ENCODE measurements around the gene DENND1B. TPM values are rescaled to one million over a fixed set of nuclear protein-coding genes. Genes with fewer than 3 reads are reported as not detected.

Gene DENND1B
- total RNA-seq, 1 experiment from 2014 or later = 6.3 TPM

GRCh38 chr1:197781968-197782721 lies 6.9 kb upstream of the DENND1B start:
- H3K79me2 ChIP-seq (ENCODE audit: insufficient read depth, low read length) = no peaks in the 10 kb centered on the region
- DNase-seq = no peak
- no peak overlapping the region for H3K56ac ChIP-seq (ENCODE audit: insufficient read length, low read depth, low read length)
- no peaks in the 10 kb centered on the region; the same call in 1 of the 2 replicates for H3K4me1 ChIP-seq (ENCODE audit: insufficient read depth, low read length)
- H3K4me2 ChIP-seq (ENCODE audit: insufficient read depth, insufficient read length, low read length) = no peak overlapping the region
- peaks cover 2 to 5% of the 10 kb centered on the region in 2 experiments; a peak in 2 of 5 replicates for H3K9me3 Mint-ChIP-seq
- H3K9me3 ChIP-seq (ENCODE audit: control insufficient read depth, low read depth, low read length) = no peaks in the 10 kb centered on the region
- WGBS (ENCODE audit: extremely low coverage, insufficient read length, low lambda C conversion rate) = no CpG with 5 or more reads among the region's 2 CpGs
- H3K23me2 ChIP-seq (ENCODE audit: insufficient read length, low read depth, low read length, poor library complexity, severe bottlenecking) = no peaks in the 10 kb centered on the region
- no peak overlapping the region for H2AFZ ChIP-seq (ENCODE audit: low read length)
- no peak overlapping the region for H3K27ac Mint-ChIP-seq
- H2BK20ac ChIP-seq (ENCODE audit: low read depth, low read length, poor library complexity, severe bottlenecking) = no peak overlapping the region
- H4K91ac ChIP-seq (ENCODE audit: insufficient read length, low read depth, low read length) = no peak overlapping the region
- peaks cover 0 to 10% (median 0%) of the 10 kb centered on the region in 3 experiments; a peak in 2 of 7 replicates for H3K36me3 Mint-ChIP-seq (ENCODE audit: insufficient read depth in 1 of 3, low read depth in 3 of 3)
- H4K20me1 ChIP-seq (ENCODE audit: control insufficient read depth, insufficient read depth, insufficient read length) = no peaks in the 10 kb centered on the region
- no peaks in the 10 kb centered on the region; the same call in 1 of the 2 replicates for H3K27me3 Mint-ChIP-seq (ENCODE audit: low read depth)
- H2AK5ac ChIP-seq (ENCODE audit: insufficient read length, low read length) = no peak overlapping the region
- H3K14ac ChIP-seq (ENCODE audit: insufficient read depth, low read length) = no peak overlapping the region
- TF ChIP-seq CTCF (conservative IDR thresholded peaks at IDR 0.05) = no peak
- H3K4me1 Mint-ChIP-seq = 0 out of 4 replicates have a peak, but pooled peaks cover 0 to under 1% of the 10 kb centered on the region in 2 experiments
- H3K79me1 ChIP-seq (ENCODE audit: insufficient read depth, low read depth, low read length, poor library complexity, severe bottlenecking) = no peaks in the 10 kb centered on the region
- no peak overlapping the region for H3T11ph ChIP-seq (ENCODE audit: low read length)
- no peak overlapping the region for H3K4ac ChIP-seq (ENCODE audit: low read depth, low read length)
- H3K27ac ChIP-seq (ENCODE audit: insufficient read length, low read depth, low read length) = no peak overlapping the region
- no peak overlapping the region for H2BK15ac ChIP-seq (ENCODE audit: low read depth, low read length)
- H2BK12ac ChIP-seq (ENCODE audit: insufficient read length, low read depth, low read length) = no peak overlapping the region
- H2BK5ac ChIP-seq (ENCODE audit: insufficient read length, low read length) = no peak overlapping the region
- no peaks in the 10 kb centered on the region for H3K27me3 ChIP-seq (ENCODE audit: insufficient read depth, low read length)
- no peak overlapping the region for H3K18ac ChIP-seq (ENCODE audit: insufficient read length, low read depth, low read length)
- H4K5ac ChIP-seq (ENCODE audit: insufficient read length, low read depth, low read length) = no peak overlapping the region
- no peak overlapping the region for H4K8ac ChIP-seq (replicated peaks; ENCODE audit: insufficient read length, low read depth, low read length)
- no peak overlapping the region for H3K23ac ChIP-seq (ENCODE audit: insufficient read length, low read depth, low read length)
- H3K4me3 Mint-ChIP-seq = no peak overlapping the region
- no peak overlapping the region for H2BK120ac ChIP-seq (ENCODE audit: low read depth, low read length, poor library complexity, severe bottlenecking)
- H3K9ac ChIP-seq (ENCODE audit: extremely low read depth, insufficient read length, low read length) = no peak overlapping the region
